Measurements from ENCODE around the gene GPATCH3.

Gene GPATCH3

GRCh38 chr1:26945138-26945537 lies 44.9 kb upstream of the GPATCH3 start:
- TF ChIP-seq POLR2AphosphoS5 (IDR thresholded peaks at IDR 0.05; ENCODE audit: low read depth, low read length) (no peak), SIN3A (IDR thresholded peaks at IDR 0.05; ENCODE audit: borderline replicate concordance, insufficient read depth, low read length) (no peak), TAF1 (IDR thresholded peaks at IDR 0.05; ENCODE audit: borderline replicate concordance, insufficient read depth, low read length) (no peak), REST (IDR thresholded peaks at IDR 0.05; ENCODE audit: insufficient read depth in 1 of 2, low read depth in 2 of 2, low read length in 2 of 2) (no peak), FOXP2 (optimal IDR thresholded peaks at IDR 0.05; ENCODE audit: borderline replicate concordance, extremely low read depth, extremely low read length, insufficient read depth) (no peak)

GRCh38 chr1:26942656-26943055 lies 42.4 kb upstream of the GPATCH3 start:
- TF ChIP-seq REST (IDR thresholded peaks at IDR 0.05; ENCODE audit: insufficient read depth in 1 of 2, low read depth in 2 of 2, low read length in 2 of 2) (no peak), FOXP2 (optimal IDR thresholded peaks at IDR 0.05; ENCODE audit: borderline replicate concordance, extremely low read depth, extremely low read length, insufficient read depth) (no peak), TAF1 (IDR thresholded peaks at IDR 0.05; ENCODE audit: borderline replicate concordance, insufficient read depth, low read length) (no peak), POLR2AphosphoS5 (IDR thresholded peaks at IDR 0.05; ENCODE audit: low read depth, low read length) (no peak), SIN3A (IDR thresholded peaks at IDR 0.05; ENCODE audit: borderline replicate concordance, insufficient read depth, low read length) (no peak)

- no peak for TF ChIP-seq REST (IDR thresholded peaks at IDR 0.05; ENCODE audit: insufficient read depth in 1 of 2, low read depth in 2 of 2, low read length in 2 of 2)
- TF ChIP-seq SIN3A (IDR thresholded peaks at IDR 0.05; ENCODE audit: borderline replicate concordance, insufficient read depth, low read length): no peak
- no peak for TF ChIP-seq FOXP2 (optimal IDR thresholded peaks at IDR 0.05; ENCODE audit: borderline replicate concordance, extremely low read depth, extremely low read length, insufficient read depth)
- no peak for TF ChIP-seq TAF1 (IDR thresholded peaks at IDR 0.05; ENCODE audit: borderline replicate concordance, insufficient read depth, low read length)
- no peak for TF ChIP-seq POLR2AphosphoS5 (IDR thresholded peaks at IDR 0.05; ENCODE audit: low read depth, low read length)
Observed at GRCh38 chr1:26941311-26941710, 41.0 kb upstream of the GPATCH3 start.

GRCh38 chr1:26938659-26939025 lies 38.4 kb upstream of the GPATCH3 start:
- no peak for TF ChIP-seq FOXP2 (optimal IDR thresholded peaks at IDR 0.05; ENCODE audit: borderline replicate concordance, extremely low read depth, extremely low read length, insufficient read depth)
- TF ChIP-seq REST (IDR thresholded peaks at IDR 0.05; ENCODE audit: insufficient read depth in 1 of 2, low read depth in 2 of 2, low read length in 2 of 2): no peak
- TF ChIP-seq TAF1 (IDR thresholded peaks at IDR 0.05; ENCODE audit: borderline replicate concordance, insufficient read depth, low read length): no peak
- no peak for TF ChIP-seq SIN3A (IDR thresholded peaks at IDR 0.05; ENCODE audit: borderline replicate concordance, insufficient read depth, low read length)
- no peak for TF ChIP-seq POLR2AphosphoS5 (IDR thresholded peaks at IDR 0.05; ENCODE audit: low read depth, low read length)

Measured in PFSK-1 (cell line).